ENCODE results near the gene PRX.
A peak's percentile ranks its signal among the peaks of the same experiment; 100 is the strongest.

Gene PRX

DNA sequence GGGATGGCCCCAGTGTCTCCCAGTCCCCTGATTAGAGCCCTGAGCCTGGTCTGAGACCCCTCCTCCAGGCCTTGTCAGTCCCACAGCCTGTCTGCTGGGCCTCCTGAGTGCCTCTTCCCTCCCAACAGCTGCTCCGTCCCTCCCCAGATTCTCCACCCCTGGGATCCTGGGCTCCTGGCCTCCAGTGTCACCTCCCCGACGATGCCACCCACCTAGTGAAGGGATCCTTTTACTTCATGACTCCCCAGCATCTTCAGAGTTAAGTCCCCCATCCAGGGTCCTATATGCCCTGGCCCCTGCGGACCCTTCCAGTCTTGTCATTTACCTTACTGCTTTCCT is 4.4 kb upstream of the PRX start:
- no peak for DNase-seq
- Mint-ChIP-seq H3K27ac (peak overlapping the region; percentile 84), H3K4me1 (peaks cover 60% of the 10 kb centered on the region), H3K36me3 (ENCODE audit: low read depth) (peaks cover 4% of the 10 kb centered on the region), H3K27me3 (ENCODE audit: low read depth, poor library complexity) (peaks cover 3% of the 10 kb centered on the region), H3K4me3 (peak overlapping the region; percentile 18), H3K9me3 (no peaks in the 10 kb centered on the region)
- TF ChIP-seq, protein P1, sequence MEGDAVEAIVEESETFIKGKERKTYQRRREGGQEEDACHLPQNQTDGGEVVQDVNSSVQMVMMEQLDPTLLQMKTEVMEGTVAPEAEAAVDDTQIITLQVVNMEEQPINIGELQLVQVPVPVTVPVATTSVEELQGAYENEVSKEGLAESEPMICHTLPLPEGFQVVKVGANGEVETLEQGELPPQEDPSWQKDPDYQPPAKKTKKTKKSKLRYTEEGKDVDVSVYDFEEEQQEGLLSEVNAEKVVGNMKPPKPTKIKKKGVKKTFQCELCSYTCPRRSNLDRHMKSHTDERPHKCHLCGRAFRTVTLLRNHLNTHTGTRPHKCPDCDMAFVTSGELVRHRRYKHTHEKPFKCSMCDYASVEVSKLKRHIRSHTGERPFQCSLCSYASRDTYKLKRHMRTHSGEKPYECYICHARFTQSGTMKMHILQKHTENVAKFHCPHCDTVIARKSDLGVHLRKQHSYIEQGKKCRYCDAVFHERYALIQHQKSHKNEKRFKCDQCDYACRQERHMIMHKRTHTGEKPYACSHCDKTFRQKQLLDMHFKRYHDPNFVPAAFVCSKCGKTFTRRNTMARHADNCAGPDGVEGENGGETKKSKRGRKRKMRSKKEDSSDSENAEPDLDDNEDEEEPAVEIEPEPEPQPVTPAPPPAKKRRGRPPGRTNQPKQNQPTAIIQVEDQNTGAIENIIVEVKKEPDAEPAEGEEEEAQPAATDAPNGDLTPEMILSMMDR (IDR thresholded peaks at IDR 0.05), result no peak

DNA sequence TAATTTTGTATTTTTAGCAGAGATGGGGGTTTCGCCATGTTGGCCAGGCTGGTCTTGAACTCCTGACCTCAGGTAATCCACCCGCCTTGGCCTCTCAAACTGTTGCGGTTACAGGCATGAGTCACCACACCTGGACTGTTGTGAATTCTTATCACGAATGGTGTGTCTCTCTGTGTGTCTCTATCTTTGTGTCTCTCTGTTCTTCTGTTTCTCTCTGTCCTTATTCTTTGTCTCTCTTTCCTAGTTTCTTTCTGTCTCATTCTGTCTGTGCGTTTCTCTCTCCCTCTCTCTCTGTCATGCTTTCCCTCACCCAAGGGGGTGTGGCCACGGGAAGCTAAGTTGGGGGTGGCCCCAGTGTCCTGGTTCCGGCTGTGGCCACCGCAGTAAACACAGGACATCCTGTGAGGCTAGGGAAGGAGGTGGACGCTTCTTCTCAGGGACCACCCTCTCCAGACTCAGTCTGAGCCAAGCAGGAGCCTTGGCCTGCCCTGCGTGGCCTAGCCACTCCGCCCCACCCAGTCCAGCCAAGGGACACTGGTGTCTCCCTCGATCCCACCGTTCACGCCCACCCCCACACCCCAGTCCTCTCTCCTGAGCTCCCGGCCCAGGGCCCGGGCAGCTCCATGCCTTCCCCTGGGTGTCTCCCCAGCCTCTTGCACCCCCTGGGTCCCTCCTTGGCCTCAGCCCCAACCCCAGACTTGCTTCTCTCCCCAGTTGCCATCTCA is 3.9 kb upstream of the PRX start:
- no peak for DNase-seq
- H3K4me3 Mint-ChIP-seq, result no peak overlapping the region
- TF ChIP-seq, protein P1 (IDR thresholded peaks at IDR 0.05), result no peak
- no peaks in the 10 kb centered on the region for H3K9me3 Mint-ChIP-seq
- peaks cover 3% of the 10 kb centered on the region for H3K27me3 Mint-ChIP-seq (ENCODE audit: low read depth, poor library complexity)
- H3K27ac Mint-ChIP-seq, result peak overlapping the region; percentile 84
- no peaks in the 10 kb centered on the region for H3K36me3 Mint-ChIP-seq (ENCODE audit: low read depth)
- H3K4me1 Mint-ChIP-seq, result peaks cover 55% of the 10 kb centered on the region

DNA sequence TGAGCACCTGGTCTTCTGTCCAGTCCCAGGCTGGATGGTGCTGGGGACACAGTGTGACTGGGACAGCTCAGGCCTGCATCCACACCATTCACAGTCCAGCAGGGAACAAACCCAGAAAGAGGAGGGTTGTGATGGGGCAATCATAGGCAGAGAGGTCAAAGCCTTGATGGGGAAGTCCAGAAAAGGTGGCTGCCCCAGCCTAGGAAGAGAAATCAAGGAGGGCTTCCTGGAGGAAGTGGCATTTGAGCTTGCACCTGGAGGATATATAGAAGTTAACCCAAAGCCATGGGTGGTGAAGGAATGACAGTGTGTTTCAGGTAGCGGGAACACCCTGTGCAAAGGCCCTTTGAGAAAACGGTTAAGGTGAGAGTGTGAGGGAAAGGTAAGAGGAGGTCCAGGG is 2.6 kb upstream of the PRX start:
- Mint-ChIP-seq H3K27ac (peak overlapping the region; percentile 44), H3K27me3 (ENCODE audit: low read depth, poor library complexity) (peaks cover 8% of the 10 kb centered on the region), H3K9me3 (no peaks in the 10 kb centered on the region), H3K36me3 (ENCODE audit: low read depth) (no peaks in the 10 kb centered on the region), H3K4me3 (no peak overlapping the region), H3K4me1 (peaks cover 50% of the 10 kb centered on the region)
- no peak for DNase-seq
- TF ChIP-seq, protein P1 (IDR thresholded peaks at IDR 0.05), result no peak

DNA sequence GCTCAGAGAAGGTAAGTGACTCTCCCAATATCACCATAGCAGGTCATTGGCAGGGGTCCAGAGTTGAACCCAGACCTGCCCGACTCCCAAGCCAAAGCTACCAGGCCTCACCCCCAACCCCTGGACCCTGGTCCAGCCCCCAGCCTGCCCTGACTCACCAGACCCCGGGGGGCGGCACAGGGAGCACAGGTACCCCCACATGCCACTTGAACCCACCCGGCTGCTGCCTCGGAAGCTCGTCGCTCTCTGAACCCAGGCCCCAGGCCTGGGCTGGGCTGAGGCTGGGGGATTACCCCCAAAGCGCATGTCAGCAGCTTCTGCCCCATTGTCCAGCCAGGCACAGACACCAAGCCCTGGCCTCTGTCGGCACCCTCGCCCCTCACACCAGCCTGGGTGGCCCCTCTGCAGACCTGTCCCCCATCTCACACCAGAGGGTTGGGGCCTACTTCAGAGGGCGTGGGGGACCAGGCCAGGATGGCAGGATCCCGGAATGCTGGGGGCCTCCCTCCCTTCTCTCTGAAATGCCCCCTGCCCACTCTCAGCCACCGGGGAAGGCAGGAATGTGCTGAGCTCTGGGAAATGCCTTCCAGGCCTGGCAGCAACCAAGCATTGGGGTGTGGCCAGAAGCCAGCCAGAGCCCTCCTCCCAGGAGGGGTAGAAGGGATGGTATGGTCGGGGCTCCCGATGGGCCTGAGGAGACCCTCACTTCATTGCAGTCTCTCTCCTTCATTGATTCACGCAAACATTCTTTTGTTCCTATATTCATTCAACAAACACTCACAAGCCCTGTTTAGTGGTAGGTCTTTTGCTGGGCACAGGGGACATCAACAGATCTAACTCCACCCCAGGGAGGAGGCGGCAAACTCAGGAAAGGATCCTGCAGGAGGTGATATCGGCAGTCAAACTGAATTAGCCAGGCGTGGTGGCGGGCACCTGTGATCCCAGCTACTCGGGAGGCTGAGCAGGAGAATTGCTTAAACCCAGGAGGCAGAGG is 1.7 kb upstream of the PRX start:
- no peak overlapping the region for H3K4me3 Mint-ChIP-seq
- TF ChIP-seq, protein P1 (IDR thresholded peaks at IDR 0.05), result no peak
- no peaks in the 10 kb centered on the region for H3K36me3 Mint-ChIP-seq (ENCODE audit: low read depth)
- no peak overlapping the region for H3K27ac Mint-ChIP-seq
- H3K4me1 Mint-ChIP-seq, result peaks cover 50% of the 10 kb centered on the region
- peaks cover 8% of the 10 kb centered on the region for H3K27me3 Mint-ChIP-seq (ENCODE audit: low read depth, poor library complexity)
- DNase-seq, result no peak
- H3K9me3 Mint-ChIP-seq, result no peaks in the 10 kb centered on the region

DNA sequence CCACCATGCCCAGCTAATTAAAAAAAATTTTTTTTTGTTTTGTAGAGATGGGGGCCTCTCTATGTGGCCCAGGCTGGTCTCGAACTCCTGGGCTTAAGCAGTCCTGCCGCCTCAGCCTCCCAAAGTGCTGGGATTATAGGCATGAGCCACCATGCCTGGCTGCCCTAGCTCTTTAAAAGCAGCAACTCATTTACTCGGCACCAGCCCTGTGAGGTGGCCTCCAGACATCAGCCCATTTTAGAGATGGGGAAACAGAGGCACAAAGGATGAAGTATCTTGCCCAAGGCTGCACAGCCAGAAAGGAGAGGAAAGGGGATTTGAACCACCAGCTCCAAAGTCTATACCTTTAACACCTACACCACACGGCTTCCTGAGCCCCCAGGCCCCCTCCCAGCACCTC is 312 bp downstream of the PRX start:
- DNase-seq, result no peak
- Mint-ChIP-seq H3K4me3 (peak overlapping the region; percentile 33), H3K9me3 (no peaks in the 10 kb centered on the region), H3K36me3 (ENCODE audit: low read depth) (no peaks in the 10 kb centered on the region), H3K4me1 (peaks cover 39% of the 10 kb centered on the region), H3K27ac (no peak overlapping the region), H3K27me3 (ENCODE audit: low read depth, poor library complexity) (peaks cover 5% of the 10 kb centered on the region)
- TF ChIP-seq, protein P1 (IDR thresholded peaks at IDR 0.05), result no peak

All from nephron progenitor cell (in vitro differentiated cells).